Mesothelial cell of epicardium (in vitro differentiated cells): Measurements from ENCODE around the gene CDK6. TPM values are rescaled to one million over a fixed set of nuclear protein-coding genes. Genes with fewer than 3 reads are reported as not detected.
"Not testable (repeated sequence)": the region's sequence is repeated elsewhere in the genome, so short reads cannot be mapped to it uniquely, and the experiment has no call there.

Source experiments
- DNase-seq, 2 experiments: peaks; one replicate each; pipeline ENCODE4 v3.0.0; 2021; ENCODE audit warnings: low spot score in 2 of 2; ENCODE audit not compliant: unreplicated experiment in 2 of 2
- H3K27ac Mint-ChIP-seq: 2 replicates; pipeline ENCODE4 v1.8.0; 2021; ENCODE audit warnings: mixed read lengths
- H3K27me3 Mint-ChIP-seq: 2 replicates; pipeline ENCODE4 v1.8.0; 2021; ENCODE audit warnings: low read depth, mixed read lengths
- H3K36me3 Mint-ChIP-seq: 2 replicates; pipeline ENCODE4 v1.8.0; 2021; ENCODE audit warnings: mixed read lengths
- H3K4me1 Mint-ChIP-seq: 2 replicates; pipeline ENCODE4 v1.8.0; 2021; ENCODE audit warnings: mixed read lengths
- H3K4me3 Mint-ChIP-seq: 2 replicates; pipeline ENCODE4 v1.8.0; 2021; ENCODE audit warnings: mild to moderate bottlenecking, moderate library complexity, mixed read lengths
- H3K9me3 Mint-ChIP-seq: 2 replicates; pipeline ENCODE4 v1.8.0; 2021; ENCODE audit warnings: mixed read lengths
- total RNA-seq: library from RNA; stranded (reverse); gene quantifications from 3 replicates; pipeline ENCODE4 v1.2.1, GENCODE V29; 2021
- TF ChIP-seq, protein P1 (sequence below): fragments of 200-600 bp; sonication (generic); IDR thresholded peaks from one replicate; pipeline ENCODE4 v1.5.0; 2021; ENCODE audit warnings: antibody characterized with exemption; ENCODE audit not compliant: unreplicated experiment

The CDK6 gene
- total RNA-seq = 136 to 138 TPM (median 138 TPM) in 3 replicates

DNA sequence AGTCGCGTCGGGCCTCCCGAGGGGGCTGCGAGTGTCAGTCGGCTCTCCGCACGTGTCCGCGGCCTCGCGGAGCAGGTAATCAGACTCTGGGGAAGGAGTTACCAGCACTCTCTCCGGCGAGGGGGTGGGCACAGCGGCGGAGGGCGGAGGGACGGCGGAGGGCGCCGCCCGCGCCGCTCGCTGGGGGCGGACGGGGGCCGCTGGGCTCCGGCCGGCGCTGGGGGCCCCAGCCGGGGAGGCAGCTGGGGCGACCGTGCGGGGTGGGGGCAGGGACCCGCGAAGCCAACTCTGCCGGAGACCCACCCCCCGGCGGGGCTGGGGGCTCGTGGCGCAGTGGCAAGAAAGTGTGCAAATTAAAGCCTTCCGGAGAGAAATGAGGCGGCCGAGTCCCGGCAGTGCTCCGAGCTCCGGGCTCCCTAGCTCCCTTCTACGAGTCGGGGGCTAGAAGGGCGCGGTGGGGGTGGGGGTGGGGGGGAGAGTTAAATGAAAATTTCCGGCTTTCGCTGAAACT lies at the start of gene CDK6:
Gene CDK6, minus strand, starts transcription at position 85 of the 511 bp plus-strand sequence. CDS start 3,250 bp downstream, outside the sequence.
- Mint-ChIP-seq H3K27me3 (no peaks in the 10 kb centered on the region), H3K4me3 (peak within 1 kb of the TSS; percentile 91), H3K27ac (peak within 1 kb of the TSS; percentile 99), H3K9me3 (no peaks in the 10 kb centered on the region), H3K36me3 (no peaks in the 10 kb centered on the region), H3K4me1 (peaks cover 26% of the 10 kb centered on the region)
- peak; percentile 58 to 74 for DNase-seq
- TF ChIP-seq, protein P1, sequence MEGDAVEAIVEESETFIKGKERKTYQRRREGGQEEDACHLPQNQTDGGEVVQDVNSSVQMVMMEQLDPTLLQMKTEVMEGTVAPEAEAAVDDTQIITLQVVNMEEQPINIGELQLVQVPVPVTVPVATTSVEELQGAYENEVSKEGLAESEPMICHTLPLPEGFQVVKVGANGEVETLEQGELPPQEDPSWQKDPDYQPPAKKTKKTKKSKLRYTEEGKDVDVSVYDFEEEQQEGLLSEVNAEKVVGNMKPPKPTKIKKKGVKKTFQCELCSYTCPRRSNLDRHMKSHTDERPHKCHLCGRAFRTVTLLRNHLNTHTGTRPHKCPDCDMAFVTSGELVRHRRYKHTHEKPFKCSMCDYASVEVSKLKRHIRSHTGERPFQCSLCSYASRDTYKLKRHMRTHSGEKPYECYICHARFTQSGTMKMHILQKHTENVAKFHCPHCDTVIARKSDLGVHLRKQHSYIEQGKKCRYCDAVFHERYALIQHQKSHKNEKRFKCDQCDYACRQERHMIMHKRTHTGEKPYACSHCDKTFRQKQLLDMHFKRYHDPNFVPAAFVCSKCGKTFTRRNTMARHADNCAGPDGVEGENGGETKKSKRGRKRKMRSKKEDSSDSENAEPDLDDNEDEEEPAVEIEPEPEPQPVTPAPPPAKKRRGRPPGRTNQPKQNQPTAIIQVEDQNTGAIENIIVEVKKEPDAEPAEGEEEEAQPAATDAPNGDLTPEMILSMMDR = no peak

DNA sequence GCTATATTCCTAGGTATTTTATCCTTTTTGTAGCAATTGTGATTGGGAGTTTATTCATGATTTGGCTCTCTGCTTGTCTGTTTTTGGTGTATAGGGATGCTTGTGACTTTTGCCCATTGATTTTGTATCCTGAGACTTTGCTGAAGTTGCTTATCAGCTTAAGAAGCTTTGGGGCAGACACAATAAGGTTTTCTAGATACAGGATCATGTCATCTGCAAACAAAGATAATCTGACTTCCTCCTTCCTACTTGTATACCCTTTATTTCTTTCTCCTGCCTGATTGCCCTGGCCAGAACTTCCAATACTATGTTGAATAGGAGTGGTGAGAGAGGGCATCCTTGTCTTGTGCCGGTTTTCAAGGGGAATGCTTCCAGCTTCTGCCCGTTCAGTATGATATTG lies 49.7 kb upstream of the CDK6 start:
- Mint-ChIP-seq H3K9me3 (peaks cover 77% of the 10 kb centered on the region), H3K36me3 (peaks cover 13% of the 10 kb centered on the region)
- H3K4me1 Mint-ChIP-seq, DNase-seq, H3K27me3 Mint-ChIP-seq, H3K27ac Mint-ChIP-seq, H3K4me3 Mint-ChIP-seq: not testable (repeated sequence)

DNA sequence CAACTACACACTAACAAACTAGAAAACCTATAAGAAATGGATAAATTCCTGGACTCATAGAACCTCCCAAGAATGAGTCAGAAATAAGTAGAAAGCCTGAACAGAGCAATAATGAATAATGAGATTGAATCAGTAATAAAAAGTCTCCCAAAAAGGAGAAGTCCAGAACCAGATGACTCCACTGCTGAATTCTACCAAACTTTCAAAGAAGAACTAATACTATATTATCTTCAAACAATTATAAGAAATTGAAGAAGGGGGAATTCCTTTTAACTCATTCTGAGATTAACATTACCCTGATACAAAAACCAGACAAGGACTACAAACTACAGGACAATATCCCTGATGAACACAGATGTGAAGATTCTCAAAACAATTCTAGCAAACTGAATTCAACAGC lies 47.8 kb upstream of the CDK6 start:
- TF ChIP-seq, protein P1 = no peak

DNA sequence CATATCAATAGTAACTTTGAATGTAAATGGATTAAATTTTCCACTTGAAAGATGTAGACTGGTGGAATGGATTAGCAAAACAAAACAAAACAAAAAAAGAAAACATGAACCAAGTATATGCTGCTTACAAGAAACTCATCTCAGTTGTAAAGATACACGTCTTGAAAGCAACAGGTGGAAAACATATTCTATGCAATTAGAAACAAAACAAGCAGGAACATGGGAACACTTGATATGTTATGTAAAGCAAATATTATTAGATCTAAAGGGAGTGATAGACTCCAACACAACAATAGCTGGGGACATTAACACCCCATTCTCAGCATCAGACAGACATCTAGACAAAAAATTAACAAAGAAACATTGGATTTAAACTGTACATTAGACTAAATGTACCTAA lies 46.4 kb upstream of the CDK6 start:
- TF ChIP-seq, protein P1 = no peak
- H3K27me3 Mint-ChIP-seq = peaks cover 14% of the 10 kb centered on the region
- H3K4me1 Mint-ChIP-seq = no peaks in the 10 kb centered on the region
- no peak for DNase-seq
- peaks cover 81% of the 10 kb centered on the region for H3K9me3 Mint-ChIP-seq
- H3K36me3 Mint-ChIP-seq = peaks cover 13% of the 10 kb centered on the region
- no peak overlapping the region for H3K27ac Mint-ChIP-seq
- no peak overlapping the region for H3K4me3 Mint-ChIP-seq

More for the DNA sequence above, 47.8 kb upstream of the CDK6 start:
- H3K27me3 Mint-ChIP-seq = peaks cover 6% of the 10 kb centered on the region
- H3K4me1 Mint-ChIP-seq = no peaks in the 10 kb centered on the region
- no peak for DNase-seq
- H3K4me3 Mint-ChIP-seq = no peak overlapping the region
- H3K27ac Mint-ChIP-seq = no peak overlapping the region
- peaks cover 13% of the 10 kb centered on the region for H3K36me3 Mint-ChIP-seq
- H3K9me3 Mint-ChIP-seq = peaks cover 76% of the 10 kb centered on the region

DNA sequence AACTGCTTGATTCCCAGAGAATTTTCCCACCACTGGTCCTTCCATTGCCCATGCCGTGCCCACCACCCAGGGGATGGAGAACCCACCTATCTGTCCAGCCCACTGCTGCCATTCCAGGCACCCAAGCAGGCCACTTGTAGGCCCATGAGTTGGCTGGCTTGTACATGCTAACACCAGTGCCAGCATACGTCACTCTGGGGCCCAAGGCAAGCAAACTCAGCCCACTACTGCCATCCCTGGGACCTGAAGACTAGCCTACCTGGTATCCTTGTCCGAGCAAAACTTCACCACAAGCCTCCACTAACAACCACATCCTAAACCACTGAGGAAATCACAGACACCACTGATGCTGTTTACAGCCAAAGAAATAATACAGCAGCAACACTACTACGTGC lies 44.7 kb upstream of the CDK6 start:
- Mint-ChIP-seq H3K36me3 (peaks cover 11% of the 10 kb centered on the region), H3K9me3 (peaks cover 66% of the 10 kb centered on the region), H3K27ac (no peak overlapping the region), H3K4me3 (no peak overlapping the region), H3K27me3 (peaks cover 12% of the 10 kb centered on the region), H3K4me1 (no peaks in the 10 kb centered on the region)
- TF ChIP-seq, protein P1 = no peak
- no peak for DNase-seq

DNA sequence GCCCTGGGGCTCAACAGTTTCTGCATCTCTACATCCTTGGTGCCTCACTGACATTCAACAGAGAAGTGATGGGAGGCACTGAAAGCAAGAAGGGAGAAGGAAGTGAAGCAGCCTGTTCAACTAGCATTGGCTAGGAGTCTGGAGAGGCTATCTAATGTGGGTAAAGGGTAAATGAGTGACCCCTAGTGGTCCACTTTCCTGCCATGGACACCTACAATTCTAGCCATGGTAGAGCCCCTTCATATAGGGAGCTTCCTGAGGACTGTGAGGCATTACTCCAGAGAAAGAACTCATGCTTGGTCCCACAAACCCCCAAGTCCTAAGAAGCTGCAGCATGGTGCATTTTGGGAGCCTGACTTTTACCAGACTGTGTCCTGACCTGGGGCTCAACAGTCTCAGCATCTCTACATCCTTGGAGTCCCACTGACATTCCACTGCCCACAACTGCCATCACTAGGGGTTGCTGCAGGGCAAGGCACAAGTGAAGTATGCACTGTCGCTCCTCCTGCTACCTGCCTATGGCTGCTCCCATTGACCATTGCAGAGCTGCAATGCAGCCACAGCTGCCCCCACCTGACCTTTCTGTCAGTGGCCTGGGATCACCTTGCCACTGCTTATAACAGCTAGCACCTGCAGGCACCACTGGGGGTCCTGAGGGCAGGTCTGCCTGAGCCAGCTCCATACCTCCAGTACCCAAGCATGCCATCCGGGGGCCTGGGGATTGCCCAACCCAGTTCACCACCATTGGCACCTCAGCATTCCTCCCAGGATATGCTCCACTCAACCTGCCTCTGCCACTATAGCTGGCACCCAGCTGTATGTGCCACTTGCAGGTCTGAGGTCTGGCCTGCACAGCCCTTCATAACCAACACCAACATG lies 44.1 kb upstream of the CDK6 start:
- H3K9me3 Mint-ChIP-seq = peaks cover 59% of the 10 kb centered on the region
- H3K4me1 Mint-ChIP-seq = no peaks in the 10 kb centered on the region
- peaks cover 12% of the 10 kb centered on the region for H3K27me3 Mint-ChIP-seq
- H3K4me3 Mint-ChIP-seq = no peak overlapping the region
- TF ChIP-seq, protein P1 = no peak
- H3K27ac Mint-ChIP-seq = no peak overlapping the region
- no peak for DNase-seq
- H3K36me3 Mint-ChIP-seq = peaks cover 11% of the 10 kb centered on the region
